ENCODE data around the gene MTCL1.

Gene MTCL1

GRCh38 chr18:8793445-8794155 is 88.2 kb downstream of the MTCL1 start:
- DNase-seq (ENCODE audit: low read depth in 2 of 2): no peak

DNA sequence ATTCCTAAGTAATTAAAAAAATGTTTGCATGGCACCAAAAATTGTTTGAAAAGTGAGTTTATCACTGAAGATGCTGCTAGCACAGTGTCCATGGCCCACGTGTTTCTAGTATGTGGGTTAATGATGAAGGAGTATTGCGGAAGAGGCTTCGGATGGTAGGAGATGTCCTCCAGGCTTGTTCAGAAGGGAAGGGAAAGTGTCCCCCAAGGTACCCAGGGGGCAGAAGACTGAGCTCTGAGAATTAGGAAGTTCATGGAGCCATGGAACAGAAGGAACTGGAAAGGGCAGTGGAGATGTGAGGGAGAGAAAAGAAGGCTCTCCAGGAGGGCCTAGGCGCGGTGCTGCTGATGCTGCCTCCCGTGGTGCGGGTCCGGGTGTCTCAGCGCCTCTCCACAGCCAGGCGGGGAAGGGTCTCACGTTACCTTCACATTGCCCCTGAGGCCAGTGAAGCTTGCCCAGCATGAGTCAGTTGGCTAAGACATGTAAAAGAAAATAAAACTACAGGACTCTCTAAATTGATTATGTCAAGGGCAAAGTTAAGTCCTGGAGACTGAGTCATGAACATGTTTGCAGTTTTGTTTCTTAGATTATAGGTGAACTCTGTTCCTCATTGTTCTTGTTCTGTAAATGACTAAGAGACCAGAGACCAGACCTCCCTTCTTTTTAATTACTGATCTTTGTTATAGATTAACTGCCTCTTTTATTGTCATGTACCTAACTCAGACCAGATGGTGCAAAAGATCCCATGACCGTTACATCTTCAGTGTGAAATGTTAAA is 89.0 kb downstream of the MTCL1 start:
- DNase-seq (ENCODE audit: low read depth in 2 of 2): no peak

DNA sequence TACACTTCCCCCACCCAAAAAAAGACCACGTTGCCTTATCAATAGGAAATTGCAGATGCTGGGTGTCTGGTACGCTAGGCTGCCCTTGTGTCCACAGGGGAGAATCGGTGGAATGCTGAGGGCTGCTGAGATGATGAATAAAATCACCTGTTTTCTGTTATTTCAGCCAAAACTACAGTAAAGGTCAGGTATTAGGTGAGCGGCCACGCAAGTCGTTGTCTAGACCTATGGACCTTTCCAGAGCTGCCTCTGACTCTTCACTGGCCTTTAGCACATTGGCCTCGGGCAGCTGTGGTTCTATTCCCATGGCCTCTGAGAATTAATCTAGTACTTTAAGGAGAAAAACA is 89.6 kb downstream of the MTCL1 start:
- DNase-seq (ENCODE audit: low read depth in 2 of 2): no peak

- DNase-seq (ENCODE audit: low read depth in 2 of 2): no peak
Observed at GRCh38 chr18:8795586-8796325, 90.4 kb downstream of the MTCL1 start.

- no peak for DNase-seq (ENCODE audit: low read depth in 2 of 2)
Observed at GRCh38 chr18:8797206-8797605, 91.8 kb downstream of the MTCL1 start.

- no peak for DNase-seq (ENCODE audit: low read depth in 2 of 2)
Observed at GRCh38 chr18:8799001-8799400, 93.6 kb downstream of the MTCL1 start.

GRCh38 chr18:8799596-8800441 is 94.5 kb downstream of the MTCL1 start:
- no peak for DNase-seq (ENCODE audit: low read depth in 2 of 2)

- no peak for DNase-seq (ENCODE audit: low read depth in 2 of 2)
Observed at GRCh38 chr18:8800445-8800844, 95.1 kb downstream of the MTCL1 start.

- DNase-seq (ENCODE audit: low read depth in 2 of 2): no peak
Observed at GRCh38 chr18:8800876-8801262, 95.5 kb downstream of the MTCL1 start.

GRCh38 chr18:8801263-8801901 is 96.0 kb downstream of the MTCL1 start:
- no peak for DNase-seq (ENCODE audit: low read depth in 2 of 2)

- no peak for DNase-seq (ENCODE audit: low read depth in 2 of 2)
Observed at GRCh38 chr18:8802017-8802672, 96.8 kb downstream of the MTCL1 start.

DNA sequence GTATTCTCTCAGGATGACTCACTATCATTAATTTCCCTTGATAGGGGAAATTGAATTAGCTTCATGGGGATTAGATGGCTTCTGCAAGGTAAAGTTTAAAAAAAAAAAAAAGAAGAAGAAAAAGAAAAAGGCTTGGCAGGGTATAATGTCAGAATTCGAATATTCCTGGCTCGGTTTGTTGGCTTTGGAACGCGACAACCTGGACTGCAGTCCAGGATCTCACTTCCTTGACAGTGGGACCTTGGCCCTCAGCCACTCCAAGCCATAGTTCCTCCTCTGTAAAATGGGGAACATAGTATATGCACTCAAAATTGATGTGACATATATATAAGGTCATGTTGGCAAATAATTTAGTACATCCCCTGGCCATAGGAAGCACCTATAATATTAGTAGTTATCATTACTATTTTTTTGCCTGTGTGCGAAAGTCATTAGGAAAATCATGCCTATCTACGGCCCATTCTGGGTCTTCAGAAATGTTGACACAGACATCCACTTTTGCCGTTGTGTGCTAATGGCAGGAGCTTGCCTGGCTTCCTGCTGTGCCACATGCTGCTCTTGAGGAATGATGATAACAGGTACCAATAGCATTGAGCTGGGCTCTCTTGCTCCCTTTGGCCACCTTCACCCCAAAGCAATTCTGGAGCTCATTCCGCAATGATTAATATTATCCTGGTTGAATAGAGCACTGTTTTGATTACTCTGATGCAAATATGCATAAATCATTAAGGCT is 97.9 kb downstream of the MTCL1 start:
- DNase-seq (ENCODE audit: low read depth in 2 of 2): no peak

GRCh38 chr18:8803957-8804356 is 98.6 kb downstream of the MTCL1 start:
- no peak for DNase-seq (ENCODE audit: low read depth in 2 of 2)

DNA sequence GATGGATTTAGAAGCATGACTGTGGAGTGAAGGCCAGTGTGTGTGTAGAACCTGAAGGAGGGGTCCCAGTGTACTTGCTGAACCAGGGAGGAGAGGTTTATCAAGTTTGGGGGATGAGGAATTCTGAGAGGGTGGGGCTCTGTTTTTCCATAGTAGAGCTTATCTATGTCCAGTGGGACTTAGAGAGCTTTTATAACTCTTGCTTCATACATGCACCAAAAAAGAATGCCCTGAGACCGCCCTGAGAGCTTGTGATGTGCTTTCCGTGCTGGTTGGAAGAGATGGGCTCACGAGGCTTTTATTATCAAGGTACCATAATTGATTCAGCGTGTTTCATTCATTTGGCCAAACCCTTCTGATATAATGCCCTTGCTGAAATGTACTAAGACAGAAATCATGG is 100.2 kb downstream of the MTCL1 start:
- no peak for DNase-seq (ENCODE audit: low read depth in 2 of 2)

DNA sequence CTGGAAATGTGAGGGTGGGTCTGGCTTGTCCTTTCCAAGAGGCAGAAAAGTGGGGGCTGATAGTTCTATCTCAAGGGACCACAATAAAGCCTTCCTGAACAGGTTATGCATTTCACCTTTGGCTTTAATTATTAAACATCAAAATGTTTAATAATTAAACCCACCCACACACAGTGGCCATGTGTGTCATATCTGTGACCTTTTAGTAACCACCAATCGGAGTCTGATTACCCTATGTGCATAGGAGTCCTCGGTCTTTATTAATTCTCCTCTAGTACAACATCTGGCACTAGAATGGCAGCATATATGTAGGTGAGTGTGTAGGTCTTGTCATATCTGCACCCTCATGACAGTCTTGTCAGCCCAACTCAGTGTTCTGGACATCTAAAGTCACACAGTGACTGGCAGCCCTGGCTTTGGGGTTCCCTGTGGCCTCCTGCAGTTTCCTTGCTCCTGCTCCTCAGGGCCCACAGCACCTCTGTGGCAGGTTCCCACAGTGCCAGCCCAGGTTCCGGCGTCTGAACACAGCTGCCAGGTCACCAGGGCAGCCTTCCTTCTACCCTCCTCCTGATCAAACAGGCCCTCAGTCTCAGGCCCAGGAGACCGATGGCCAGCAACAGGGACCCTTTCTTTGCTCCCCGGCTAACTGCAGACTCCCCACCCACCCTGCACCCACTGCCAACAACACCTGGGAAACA is 100.9 kb downstream of the MTCL1 start:
- no peak for DNase-seq (ENCODE audit: low read depth in 2 of 2)

- DNase-seq (ENCODE audit: low read depth in 2 of 2): no peak
Observed at GRCh38 chr18:8806798-8807487, 101.6 kb downstream of the MTCL1 start.

GRCh38 chr18:8807488-8807805 is 102.1 kb downstream of the MTCL1 start:
- no peak for DNase-seq (ENCODE audit: low read depth in 2 of 2)

DNA sequence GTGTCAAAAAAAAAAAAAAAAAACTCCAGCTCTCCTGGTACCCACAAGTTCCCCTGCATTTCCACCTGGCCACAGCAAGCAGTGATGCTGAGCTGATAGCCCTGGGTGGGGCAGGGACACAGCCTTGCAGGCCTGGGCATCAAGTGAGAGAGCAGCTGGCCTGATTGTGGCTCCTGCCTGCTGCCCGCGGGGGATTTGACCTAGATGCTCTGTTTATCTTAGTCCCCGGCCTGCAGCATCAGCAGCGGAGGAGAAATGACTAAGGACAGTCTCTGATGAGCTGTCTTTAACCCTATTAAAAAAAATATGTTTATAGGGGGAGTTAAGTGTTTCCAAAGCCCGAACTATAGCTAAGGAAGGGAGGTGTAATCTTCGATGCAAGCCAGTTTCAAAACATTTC is 102.6 kb downstream of the MTCL1 start:
- no peak for DNase-seq (ENCODE audit: low read depth in 2 of 2)

- no peak for DNase-seq (ENCODE audit: low read depth in 2 of 2)
Observed at GRCh38 chr18:8809514-8809913, 104.2 kb downstream of the MTCL1 start.
